BE2C (cell line): ENCODE data around the gene SH2D5.
"Not testable (repeated sequence)": the region's sequence is repeated elsewhere in the genome, so short reads cannot be mapped to it uniquely, and the experiment has no call there.

Experiments
- DNase-seq: peaks from one replicate; pipeline ENCODE4 v3.0.0-alpha.2; 2020
- H3K27me3 ChIP-seq: fragments of 250-450 bp; sonication (Bioruptor Pico); 2 replicates; pipeline ENCODE4 v1.5.1; 2020; ENCODE audit warnings: mild to moderate bottlenecking
- H3K36me3 ChIP-seq: fragments of 250-450 bp; sonication (Bioruptor Pico); 2 replicates; pipeline ENCODE4 v1.5.1; 2020; ENCODE audit warnings: mild to moderate bottlenecking
- H3K4me1 ChIP-seq: fragments of 250-450 bp; sonication (Bioruptor Pico); 2 replicates; pipeline ENCODE4 v1.5.1; 2020
- H3K4me3 ChIP-seq: 2 replicates; pipeline ENCODE4 v1.5.1; 2011; ENCODE audit warnings: low read depth, low read length
- H3K9me3 ChIP-seq: fragments of 250-450 bp; sonication (Bioruptor Pico); 2 replicates; pipeline ENCODE4 v1.5.1; 2020
- CTCF ChIP-seq: IDR thresholded peaks from 2 replicates; pipeline ENCODE4 v1.5.1; 2012; ENCODE audit warnings: mild to moderate bottlenecking, low read depth, low read length

The SH2D5 gene

GRCh38 chr1:20721117-20722061 is 11.1 kb downstream of the SH2D5 start:
- DNase-seq = no peak
- H3K36me3 ChIP-seq = no peaks in the 10 kb centered on the region
- no peaks in the 10 kb centered on the region for H3K9me3 ChIP-seq
- H3K4me1 ChIP-seq = no peaks in the 10 kb centered on the region
- H3K27me3 ChIP-seq = no peaks in the 10 kb centered on the region
- no peak for TF ChIP-seq CTCF
- no peak overlapping the region for H3K4me3 ChIP-seq

- Histone ChIP-seq H3K9me3 (no peaks in the 10 kb centered on the region), H3K4me1 (no peaks in the 10 kb centered on the region)
- TF ChIP-seq CTCF = no peak
Observed at GRCh38 chr1:20720631-20721091, 11.8 kb downstream of the SH2D5 start.

GRCh38 chr1:20719871-20720620 is 12.5 kb downstream of the SH2D5 start:
- H3K27me3 ChIP-seq = no peaks in the 10 kb centered on the region
- no peaks in the 10 kb centered on the region for H3K9me3 ChIP-seq
- TF ChIP-seq CTCF = no peak
- no peak for DNase-seq
- no peaks in the 10 kb centered on the region for H3K4me1 ChIP-seq
- H3K36me3 ChIP-seq = no peaks in the 10 kb centered on the region
- H3K4me3 ChIP-seq = no peak overlapping the region

More at GRCh38 chr1:20720631-20721091, 11.8 kb downstream of the SH2D5 start:
- Histone ChIP-seq H3K4me3 (no peak overlapping the region), H3K36me3 (no peaks in the 10 kb centered on the region), H3K27me3 (no peaks in the 10 kb centered on the region)
- no peak for DNase-seq

GRCh38 chr1:20719261-20719660 is 13.2 kb downstream of the SH2D5 start:
- no peaks in the 10 kb centered on the region for H3K4me1 ChIP-seq

GRCh38 chr1:20718343-20718882 is 14.1 kb downstream of the SH2D5 start:
- not testable (repeated sequence) for H3K27me3 ChIP-seq, H3K9me3 ChIP-seq, H3K36me3 ChIP-seq, DNase-seq, H3K4me1 ChIP-seq
- H3K4me3 ChIP-seq = peak overlapping the region; percentile 23; the same call in 1 of the 2 replicates

More at GRCh38 chr1:20719261-20719660, 13.2 kb downstream of the SH2D5 start:
- Histone ChIP-seq H3K4me3 (no peak overlapping the region), H3K36me3 (no peaks in the 10 kb centered on the region), H3K27me3 (no peaks in the 10 kb centered on the region), H3K9me3 (no peaks in the 10 kb centered on the region)
- DNase-seq = no peak
- TF ChIP-seq CTCF = no peak

GRCh38 chr1:20717452-20718342 is 14.8 kb downstream of the SH2D5 start, which contains the start of gene KIF17:
KIF17 (minus strand) TSS chr1:20718007; CDS start chr1:20717706, 301 bp downstream.
- Histone ChIP-seq H3K4me3 (peak within 1 kb of the TSS; percentile 24), H3K36me3 (no peaks in the 10 kb centered on the region), H3K27me3 (no peaks in the 10 kb centered on the region), H3K4me1 (no peaks in the 10 kb centered on the region), H3K9me3 (no peaks in the 10 kb centered on the region)
- DNase-seq = peak; percentile 76
- no peak for TF ChIP-seq CTCF
